HCT116 (cell line): ENCODE measurements around the gene ZDHHC16. TPM values are rescaled to one million over a fixed set of nuclear protein-coding genes. Genes with fewer than 3 reads are reported as not detected.
A peak's percentile ranks its signal among the peaks of the same experiment; 100 is the strongest.

ENCODE experiments used
- ATAC-seq: fragments of 200-7000 bp; cut with Tn5 transposase; 2 replicates; pipeline ENCODE4 v1.9.1; 2020; ENCODE audit warnings: mild to moderate bottlenecking, moderate library complexity
- BruUV-seq: library from RNA; stranded (reverse); fragments of 400-500 nt; replicated peaks from 2 replicates; lab custom pipeline; 2021; lab: Mats Ljungman, UMichigan
- CTCF ChIA-PET: fragments of 300-600 bp; sonication (Branson Sonifier 250); formaldehyde crosslinking; loops from one replicate; lab custom pipeline; 2021; ENCODE audit warnings: antibody characterized with exemption; lab: Charles Lee
- POLR2A ChIA-PET: fragments of 300-600, 350-600 bp; sonication (Branson Sonifier 250); formaldehyde crosslinking; loops from one replicate; lab custom pipeline; 2021; ENCODE audit warnings: antibody characterized with exemption; lab: Charles Lee
- RAD21 ChIA-PET, 2 experiments: fragments of 300-600 bp; sonication (Branson Sonifier 250); formaldehyde crosslinking; loops; one replicate each; lab custom pipeline; 2023; ENCODE audit warnings: low total read pairs in 2 of 2; ENCODE audit not compliant: uncharacterized antibody in 2 of 2, unreplicated experiment in 2 of 2, low non-redundant PET in 1 of 2; lab: Charles Lee
- DNase-seq: peaks from one replicate; pipeline ENCODE4 v3.0.0-alpha.2; 2010; ENCODE audit warnings: low read depth, low spot score
- H2AFZ ChIP-seq: fragments of 200-600 bp; shearing (Covaris generic), sonication (generic); 2 replicates; pipeline ENCODE4 v1.6.1; 2017; ENCODE audit warnings: low read depth, mixed run types, mixed read lengths, antibody characterized with exemption, low read length; ENCODE audit not compliant: poor library complexity, severe bottlenecking
- H3K27ac ChIP-seq: 2 replicates; pipeline ENCODE4 v1.5.1; 2012; ENCODE audit warnings: low read depth, low read length
- H3K27me3 ChIP-seq: fragments of 200-600 bp; sonication (generic); 2 replicates; pipeline ENCODE4 v1.6.1; 2016; ENCODE audit warnings: mixed run types, low read length, mixed read lengths; ENCODE audit not compliant: insufficient read depth
- H3K36me3 ChIP-seq, 2 experiments: fragments of 200-500 bp in 1 of 2; fragments of 200-600 bp in 1 of 2; sonication (Bioruptor generic) in 1 of 2; sonication (generic) in 1 of 2; 2 replicates each; pipeline versions ENCODE4 v1.5.1 to v1.6.1; 2014 to 2016; ENCODE audit warnings: low read length in 2 of 2, inconsistent platforms in 1 of 2, mixed read lengths in 1 of 2, mixed run types in 1 of 2; ENCODE audit not compliant: insufficient read depth in 2 of 2, control insufficient read depth in 1 of 2
- H3K4me1 ChIP-seq, 2 experiments: fragments of 200-600 bp in 1 of 2; sonication (generic) in 1 of 2; 2 replicates each; pipeline versions ENCODE4 v1.5.1 to v1.6.1; 2012 to 2017; ENCODE audit warnings: low read length in 2 of 2, inconsistent platforms in 1 of 2, mild to moderate bottlenecking in 1 of 2, mixed read lengths in 1 of 2, mixed run types in 1 of 2, moderate library complexity in 1 of 2; ENCODE audit not compliant: insufficient read depth in 2 of 2, control insufficient read depth in 1 of 2
- H3K4me2 ChIP-seq: fragments of 200-600 bp; sonication (generic); 2 replicates; pipeline ENCODE4 v1.6.1; 2017; ENCODE audit warnings: mixed run types, low read length, mixed read lengths
- H3K4me3 ChIP-seq, 2 experiments: fragments of 200-600 bp in 1 of 2; sonication (generic) in 1 of 2; replicated peaks in 1 of 2; 2 replicates each; pipeline ENCODE4 v1.5.1; 2011 to 2016; ENCODE audit warnings: low read length in 2 of 2, control low read depth in 1 of 2, low read depth in 1 of 2, mild to moderate bottlenecking in 1 of 2, mixed read lengths in 1 of 2, mixed run types in 1 of 2
- H3K79me2 ChIP-seq: fragments of 200-600 bp; sonication (generic); 2 replicates; pipeline ENCODE4 v1.6.1; 2017; ENCODE audit warnings: mild to moderate bottlenecking, mixed run types, low read length, moderate library complexity, mixed read lengths; ENCODE audit not compliant: insufficient read depth
- H3K9ac ChIP-seq: fragments of 200-600 bp; sonication (generic); 2 replicates; pipeline ENCODE4 v1.6.1; 2016; ENCODE audit warnings: low read length, mixed read lengths
- H3K9me2 ChIP-seq: fragments of 200-600 bp; sonication (generic), shearing (Covaris generic); 2 replicates; pipeline ENCODE4 v1.6.1; 2017; ENCODE audit warnings: mixed run types, mild to moderate bottlenecking, moderate library complexity; ENCODE audit not compliant: insufficient read depth
- H3K9me3 ChIP-seq, 2 experiments: fragments of 200-500 bp in 1 of 2; fragments of 200-600 bp in 1 of 2; sonication (Bioruptor generic) in 1 of 2; sonication (generic) in 1 of 2; 2 replicates each; pipeline ENCODE4 v1.6.1; 2014 to 2017; ENCODE audit warnings: low read length in 2 of 2, mixed read lengths in 2 of 2, inconsistent platforms in 1 of 2, low read depth in 1 of 2, mild to moderate bottlenecking in 1 of 2, mixed run types in 1 of 2, moderate library complexity in 1 of 2; ENCODE audit not compliant: control insufficient read depth in 1 of 2, insufficient read depth in 1 of 2
- H4K20me1 ChIP-seq: fragments of 200-600 bp; sonication (generic), shearing (Covaris generic); 2 replicates; pipeline ENCODE4 v1.6.1; 2017; ENCODE audit warnings: mixed run types, mild to moderate bottlenecking, moderate library complexity; ENCODE audit not compliant: insufficient read depth
- CBX3 ChIP-seq: IDR thresholded peaks from 2 replicates; pipeline ENCODE4 v1.6.1; 2012; ENCODE audit warnings: low read depth
- CEBPB ChIP-seq: IDR thresholded peaks from 2 replicates; pipeline ENCODE4 v1.6.1; 2012; ENCODE audit warnings: low read depth
- EGR1 ChIP-seq: IDR thresholded peaks from 2 replicates; pipeline ENCODE4 v1.6.1; 2012; ENCODE audit warnings: low read depth
- ELF1 ChIP-seq: IDR thresholded peaks from 2 replicates; pipeline ENCODE4 v1.6.1; 2012; ENCODE audit warnings: low read depth, borderline replicate concordance
- POLR2AphosphoS5 ChIP-seq: IDR thresholded peaks from 2 replicates; pipeline ENCODE4 v1.6.1; 2011; ENCODE audit warnings: mild to moderate bottlenecking, low read depth, low read length, moderate library complexity
- RAD21 ChIP-seq: IDR thresholded peaks from 2 replicates; pipeline ENCODE4 v1.6.1; 2012; ENCODE audit warnings: low read depth, mild to moderate bottlenecking
- REST ChIP-seq: IDR thresholded peaks from 2 replicates; pipeline ENCODE4 v1.6.1; 2012; ENCODE audit warnings: low read depth
- SRF ChIP-seq: IDR thresholded peaks from 2 replicates; pipeline ENCODE4 v1.6.1; 2012; ENCODE audit warnings: low read depth
- ZFX ChIP-seq: fragments of 450-650 bp; IDR thresholded peaks from 2 replicates; pipeline ENCODE4 v1.6.1; 2017
- intact Hi-C: fragments of 100-400 bp; cut with micrococcal nuclease; formaldehyde crosslinking; loops from 2 replicates; pipeline ENCODE4 v1.10.0; 2022
- total RNA-seq: library from RNA; stranded (reverse); gene quantifications from one replicate; pipeline ENCODE4 v1.2.1, GENCODE V29; 2021; ENCODE audit not compliant: unreplicated experiment
- TF ChIP-seq, protein P1 (sequence below): IDR thresholded peaks from 2 replicates; pipeline ENCODE4 v1.6.1; 2012
- TF ChIP-seq, protein P2 (sequence below): IDR thresholded peaks from 2 replicates; pipeline ENCODE4 v1.6.1; 2012
- TF ChIP-seq, protein P3 (sequence below): IDR thresholded peaks from 2 replicates; pipeline ENCODE4 v1.6.1; 2011; ENCODE audit warnings: mild to moderate bottlenecking, low read length, moderate library complexity; ENCODE audit not compliant: insufficient replicate concordance; ENCODE audit errors: extremely low read depth

Gene ZDHHC16
- total RNA-seq, 1 experiment from 2014 or later: 34.0 TPM

- H3K27me3 ChIP-seq: no peaks in the 10 kb centered on the region
- H3K9me2 ChIP-seq: no peaks in the 10 kb centered on the region
- no peak overlapping the region for H3K9ac ChIP-seq
- H3K79me2 ChIP-seq: peaks cover 37% of the 10 kb centered on the region
- no peak overlapping the region for H3K4me3 ChIP-seq
- no peak for TF ChIP-seq EGR1
- TF ChIP-seq, protein P1, sequence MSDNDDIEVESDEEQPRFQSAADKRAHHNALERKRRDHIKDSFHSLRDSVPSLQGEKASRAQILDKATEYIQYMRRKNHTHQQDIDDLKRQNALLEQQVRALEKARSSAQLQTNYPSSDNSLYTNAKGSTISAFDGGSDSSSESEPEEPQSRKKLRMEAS: no peak
- TF ChIP-seq, protein P2, sequence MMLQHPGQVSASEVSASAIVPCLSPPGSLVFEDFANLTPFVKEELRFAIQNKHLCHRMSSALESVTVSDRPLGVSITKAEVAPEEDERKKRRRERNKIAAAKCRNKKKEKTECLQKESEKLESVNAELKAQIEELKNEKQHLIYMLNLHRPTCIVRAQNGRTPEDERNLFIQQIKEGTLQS: no peak
- no peak for TF ChIP-seq ELF1
- TF ChIP-seq, protein P3, sequence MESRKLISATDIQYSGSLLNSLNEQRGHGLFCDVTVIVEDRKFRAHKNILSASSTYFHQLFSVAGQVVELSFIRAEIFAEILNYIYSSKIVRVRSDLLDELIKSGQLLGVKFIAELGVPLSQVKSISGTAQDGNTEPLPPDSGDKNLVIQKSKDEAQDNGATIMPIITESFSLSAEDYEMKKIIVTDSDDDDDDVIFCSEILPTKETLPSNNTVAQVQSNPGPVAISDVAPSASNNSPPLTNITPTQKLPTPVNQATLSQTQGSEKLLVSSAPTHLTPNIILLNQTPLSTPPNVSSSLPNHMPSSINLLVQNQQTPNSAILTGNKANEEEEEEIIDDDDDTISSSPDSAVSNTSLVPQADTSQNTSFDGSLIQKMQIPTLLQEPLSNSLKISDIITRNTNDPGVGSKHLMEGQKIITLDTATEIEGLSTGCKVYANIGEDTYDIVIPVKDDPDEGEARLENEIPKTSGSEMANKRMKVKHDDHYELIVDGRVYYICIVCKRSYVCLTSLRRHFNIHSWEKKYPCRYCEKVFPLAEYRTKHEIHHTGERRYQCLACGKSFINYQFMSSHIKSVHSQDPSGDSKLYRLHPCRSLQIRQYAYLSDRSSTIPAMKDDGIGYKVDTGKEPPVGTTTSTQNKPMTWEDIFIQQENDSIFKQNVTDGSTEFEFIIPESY: no peak
- TF ChIP-seq REST: no peak
- no peak for TF ChIP-seq POLR2AphosphoS5
- TF ChIP-seq CBX3: no peak
- no peak for TF ChIP-seq SRF
- TF ChIP-seq CEBPB: no peak
- no peak for TF ChIP-seq ZFX
- TF ChIP-seq RAD21: no peak
- no peak overlapping the region for H3K27ac ChIP-seq
- BruUV-seq: no TSS peak
- no peak overlapping the region for H3K4me2 ChIP-seq
- no peak overlapping the region for H2AFZ ChIP-seq
- ATAC-seq (peak; percentile 49; the same call in 1 of the 2 replicates), DNase-seq (no peak)
- ChIA-PET CTCF (no interaction called here), POLR2A (no interaction called here), RAD21 (no interaction called here)
- H3K4me1 ChIP-seq: no peaks in the 10 kb centered on the region; a peak in 1 of 4 replicates
- H4K20me1 ChIP-seq: peaks cover 2% of the 10 kb centered on the region; the same call in 1 of the 2 replicates
- intact Hi-C loops: no loop called here
- H3K9me3 ChIP-seq: no peaks in the 10 kb centered on the region
- H3K36me3 ChIP-seq: peaks cover 46 to 48% of the 10 kb centered on the region in 2 experiments
These were observed 34.0 kb downstream of the ZDHHC16 start for GRCh38 chr10:97479939-97480338.
